PC-3 (cell line): ENCODE data around the gene CA11. TPM values are rescaled to one million over a fixed set of nuclear protein-coding genes. Genes with fewer than 3 reads are reported as not detected.

ENCODE experiments used
- ATAC-seq: fragments of 200-7000 bp; cut with Tn5 transposase; 2 replicates; pipeline ENCODE4 v1.9.1; 2020; ENCODE audit warnings: mild to moderate bottlenecking, moderate library complexity
- BruUV-seq: library from RNA; stranded (reverse); fragments of 400-500 nt; replicated peaks from 2 replicates; lab custom pipeline; 2021; lab: Mats Ljungman, UMichigan
- CTCF ChIA-PET: fragments of 300-600 bp; sonication (Branson Sonifier 250); formaldehyde crosslinking; loops from one replicate; lab custom pipeline; 2022; ENCODE audit warnings: antibody characterized with exemption; lab: Charles Lee
- POLR2A ChIA-PET: fragments of 300-600 bp; sonication (Branson Sonifier 250); formaldehyde crosslinking; loops from one replicate; lab custom pipeline; 2022; ENCODE audit warnings: antibody characterized with exemption; ENCODE audit not compliant: unreplicated experiment; lab: Charles Lee
- DNase-seq: peaks from one replicate; pipeline ENCODE4 v3.0.0-alpha.2; 2015
- H2AFZ ChIP-seq: fragments of 300-600 bp; sonication (generic); 2 replicates; pipeline ENCODE4 v1.6.0; 2016; ENCODE audit warnings: antibody characterized with exemption, low read length
- H3F3A ChIP-seq: fragments of 300-600 bp; sonication (generic); one replicate; pipeline ENCODE4 v1.6.0; 2017; ENCODE audit warnings: antibody characterized with exemption, low read length, control low read depth, mild to moderate bottlenecking; ENCODE audit not compliant: unreplicated experiment
- H3K27ac ChIP-seq: fragments of 300-600 bp; sonication (generic); 2 replicates; pipeline ENCODE4 v1.5.1; 2016; ENCODE audit warnings: mild to moderate bottlenecking, low read length
- H3K27me3 ChIP-seq: fragments of 300-600 bp; sonication (generic); 2 replicates; pipeline ENCODE4 v1.6.1; 2016; ENCODE audit warnings: low read length, mixed read lengths
- H3K36me3 ChIP-seq: fragments of 300-600 bp; sonication (generic); 2 replicates; pipeline ENCODE4 v1.6.1; 2016; ENCODE audit warnings: low read depth, mixed run types, low read length, mixed read lengths
- H3K4me1 ChIP-seq: fragments of 300-600 bp; sonication (generic); 2 replicates; pipeline ENCODE4 v1.5.1; 2016; ENCODE audit warnings: low read length; ENCODE audit not compliant: insufficient read depth
- H3K4me2 ChIP-seq: fragments of 300-600 bp; sonication (generic); 2 replicates; pipeline ENCODE4 v1.6.0; 2016; ENCODE audit warnings: low read length
- H3K4me3 ChIP-seq: fragments of 300-600 bp; sonication (generic); 2 replicates; pipeline ENCODE4 v1.5.1; 2016; ENCODE audit warnings: mild to moderate bottlenecking, low read length, mixed read lengths
- H3K79me2 ChIP-seq: fragments of 300-600 bp; sonication (generic); 2 replicates; pipeline ENCODE4 v1.6.1; 2017; ENCODE audit warnings: low read length, mixed read lengths
- H3K9ac ChIP-seq: fragments of 300-600 bp; sonication (generic); 2 replicates; pipeline ENCODE4 v1.6.0; 2016; ENCODE audit warnings: mild to moderate bottlenecking, low read length
- H3K9me2 ChIP-seq: fragments of 300-600 bp; sonication (generic); replicated peaks from 2 replicates; pipeline ENCODE4 v1.6.1; 2016; ENCODE audit warnings: mixed run types, low read length, mixed read lengths
- H3K9me3 ChIP-seq: fragments of 300-600 bp; sonication (generic); 2 replicates; pipeline ENCODE4 v1.6.1; 2016; ENCODE audit warnings: low read length, mixed read lengths
- H4K20me1 ChIP-seq: fragments of 300-600 bp; sonication (generic); 2 replicates; pipeline ENCODE4 v1.6.1; 2016; ENCODE audit warnings: low read length, mixed read lengths
- CTCF ChIP-seq: fragments of 300-600 bp; sonication (generic); conservative IDR thresholded peaks from 2 replicates; pipeline ENCODE4 v1.5.1; 2017; ENCODE audit warnings: antibody characterized with exemption, low read depth, mild to moderate bottlenecking, low read length
- EZH2 ChIP-seq: fragments of 300-600 bp; sonication (generic); IDR thresholded peaks from one replicate; pipeline ENCODE4 v1.6.1; 2017; ENCODE audit warnings: antibody characterized with exemption, mild to moderate bottlenecking, low read length; ENCODE audit not compliant: unreplicated experiment
- EZH2phosphoT487 ChIP-seq: fragments of 300-600 bp; sonication (generic); IDR thresholded peaks from 2 replicates; pipeline ENCODE4 v1.6.1; 2018; ENCODE audit warnings: mild to moderate bottlenecking, antibody characterized with exemption, low read length, borderline replicate concordance
- intact Hi-C: fragments of 100-400 bp; cut with micrococcal nuclease; formaldehyde crosslinking; loops from 2 replicates; pipeline ENCODE4 v1.9.0; 2023
- total RNA-seq: library from RNA; depleted of rRNA; stranded (reverse); fragments of >200 nt; gene quantifications from 2 replicates; pipeline ENCODE4 v1.2.3, GENCODE V29; 2014

CA11 gene
- total RNA-seq, 1 experiment from 2014 or later: 4.1 TPM

GRCh38 chr19:48685583-48685982, 39.6 kb upstream of the CA11 start:
- peak; percentile 50; the same call in 1 of the 2 replicates for ATAC-seq
- peak; percentile 55 for DNase-seq
- POLR2A ChIA-PET: no interaction called here

GRCh38 chr19:48683349-48683748, 37.4 kb upstream of the CA11 start:
- Histone ChIP-seq H3K36me3 (no peaks in the 10 kb centered on the region), H3K4me1 (peaks cover 3% of the 10 kb centered on the region; the same call in 1 of the 2 replicates), H3K27me3 (no peaks in the 10 kb centered on the region), H3K9ac (no peak overlapping the region), H3K9me2 (no peaks in the 10 kb centered on the region), H3F3A (no peaks in the 10 kb centered on the region), H2AFZ (no peak overlapping the region), H3K4me2 (no peak overlapping the region), H3K79me2 (no peaks in the 10 kb centered on the region), H3K4me3 (no peak overlapping the region), H3K27ac (no peak overlapping the region), H3K9me3 (no peaks in the 10 kb centered on the region), H4K20me1 (no peaks in the 10 kb centered on the region)
- no TSS peak for BruUV-seq
- intact Hi-C loops: no loop called here
- DNase-seq (no peak), ATAC-seq (no peak)
- ChIA-PET CTCF (no interaction called here), POLR2A (no interaction called here)
- no peak for TF ChIP-seq EZH2phosphoT487
- TF ChIP-seq CTCF: no peak
- no peak for TF ChIP-seq EZH2

More at GRCh38 chr19:48685583-48685982, 39.6 kb upstream of the CA11 start:
- Histone ChIP-seq H3K27me3 (no peaks in the 10 kb centered on the region), H3K4me3 (no peak overlapping the region), H3K4me2 (no peak overlapping the region), H3F3A (no peaks in the 10 kb centered on the region), H3K9me3 (no peaks in the 10 kb centered on the region), H2AFZ (no peak overlapping the region), H4K20me1 (no peaks in the 10 kb centered on the region), H3K36me3 (no peaks in the 10 kb centered on the region), H3K4me1 (peaks cover 3% of the 10 kb centered on the region; the same call in 1 of the 2 replicates), H3K79me2 (no peaks in the 10 kb centered on the region), H3K9me2 (no peaks in the 10 kb centered on the region), H3K9ac (no peak overlapping the region), H3K27ac (no peak overlapping the region)
- intact Hi-C loops: no loop called here
- TF ChIP-seq CTCF: no peak
- no peak for TF ChIP-seq EZH2
- TF ChIP-seq EZH2phosphoT487: no peak
- BruUV-seq: no TSS peak
- CTCF ChIA-PET: no interaction called here

GRCh38 chr19:48681127-48681470, 35.1 kb upstream of the CA11 start:
- H3K27ac ChIP-seq: no peak overlapping the region
- no peaks in the 10 kb centered on the region for H4K20me1 ChIP-seq
- no peaks in the 10 kb centered on the region for H3K9me3 ChIP-seq
- peaks cover 3% of the 10 kb centered on the region; the same call in 1 of the 2 replicates for H3K4me1 ChIP-seq
- H3K36me3 ChIP-seq: no peaks in the 10 kb centered on the region
- ATAC-seq (no peak), DNase-seq (no peak)
- H3K9ac ChIP-seq: no peak overlapping the region
- no peaks in the 10 kb centered on the region for H3K9me2 ChIP-seq
- ChIA-PET CTCF (no interaction called here), POLR2A (no interaction called here)
- H3F3A ChIP-seq: no peaks in the 10 kb centered on the region
- H3K4me3 ChIP-seq: no peak overlapping the region
- no peak overlapping the region for H3K4me2 ChIP-seq
- TF ChIP-seq EZH2phosphoT487: no peak
- TF ChIP-seq CTCF: no peak
- TF ChIP-seq EZH2: no peak
- BruUV-seq: no TSS peak
- intact Hi-C loops: no loop called here
- H3K79me2 ChIP-seq: no peaks in the 10 kb centered on the region
- no peaks in the 10 kb centered on the region for H3K27me3 ChIP-seq
- H2AFZ ChIP-seq: no peak overlapping the region
